HG02884 (cell line): Measurements from ENCODE around the gene PHF20.
"Not testable (repeated sequence)": the region's sequence is repeated elsewhere in the genome, so short reads cannot be mapped to it uniquely, and the experiment has no call there.

Experiments used
- ATAC-seq: cut with Tn5 transposase; IDR thresholded peaks from one replicate; pipeline ENCODE4 v1.9.1; 2021; ENCODE audit warnings: mild to moderate bottlenecking, moderate library complexity; ENCODE audit not compliant: unreplicated experiment

The PHF20 gene

DNA sequence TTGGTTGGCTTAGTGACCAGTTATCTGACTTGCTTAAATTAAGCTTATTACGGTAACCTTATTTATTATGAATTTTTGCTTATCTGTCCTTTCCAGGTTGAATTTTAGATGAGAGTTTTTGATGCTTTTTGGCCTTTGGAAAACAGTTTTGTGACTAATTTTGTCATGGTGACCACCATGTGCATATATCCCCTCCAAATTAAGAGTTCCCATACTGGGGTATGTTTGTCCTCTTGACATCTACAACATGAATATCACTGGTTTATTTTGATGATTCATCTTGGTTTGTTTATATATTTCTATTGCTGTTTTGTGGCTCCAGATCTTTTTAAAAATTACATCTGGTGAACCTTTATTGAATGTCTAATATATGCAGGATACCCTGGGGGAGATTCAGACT, 61.4 kb downstream of the PHF20 start:
- ATAC-seq = no peak

DNA sequence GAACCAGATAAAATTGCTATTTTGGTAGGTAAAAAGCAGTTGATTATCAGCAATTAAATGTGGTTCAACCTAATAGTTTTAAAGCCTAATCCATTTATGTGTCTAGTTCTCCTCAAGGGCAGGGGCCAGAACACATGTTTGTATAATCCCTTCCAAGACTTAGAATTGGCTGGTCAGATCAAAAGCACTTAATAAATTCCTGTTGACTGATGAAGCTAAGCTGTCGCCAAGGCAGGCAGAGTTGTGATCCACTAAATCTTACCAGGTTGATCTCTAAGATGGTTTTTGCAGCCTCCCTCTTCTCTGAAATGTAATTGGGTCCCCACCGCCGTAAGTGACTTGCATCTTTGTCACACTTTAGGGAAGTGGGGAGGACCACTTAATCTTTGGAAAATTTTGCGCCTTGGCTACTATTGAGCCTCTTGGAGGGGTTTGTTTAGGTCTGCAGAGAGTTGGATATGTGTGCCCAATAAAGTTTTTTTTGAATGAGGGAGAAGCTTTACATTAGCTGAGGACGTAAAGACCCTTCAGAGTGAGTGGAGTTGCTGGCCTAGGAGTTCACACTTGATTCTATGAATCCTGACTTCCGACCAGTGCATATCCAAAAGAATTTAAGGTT, 65.9 kb downstream of the PHF20 start:
- no peak for ATAC-seq

DNA sequence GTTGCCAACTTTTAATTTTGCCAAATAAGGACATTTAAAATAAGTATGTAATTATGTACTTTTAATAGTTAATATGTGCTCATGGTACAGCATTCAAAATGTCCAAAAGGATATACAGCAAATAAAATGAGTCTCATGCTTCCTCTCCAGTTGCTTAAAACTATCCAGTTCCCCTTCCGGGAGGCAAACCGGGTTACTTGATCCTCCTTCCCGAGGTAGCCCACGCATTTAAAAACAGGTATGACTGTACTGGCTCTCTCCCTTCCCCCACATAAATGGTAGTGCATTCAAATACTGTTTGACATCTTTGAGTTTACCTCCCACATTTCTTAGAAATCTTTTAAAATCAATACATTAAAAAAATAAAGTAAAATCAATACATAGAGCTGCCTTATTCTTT, 66.4 kb downstream of the PHF20 start:
- no peak for ATAC-seq

DNA sequence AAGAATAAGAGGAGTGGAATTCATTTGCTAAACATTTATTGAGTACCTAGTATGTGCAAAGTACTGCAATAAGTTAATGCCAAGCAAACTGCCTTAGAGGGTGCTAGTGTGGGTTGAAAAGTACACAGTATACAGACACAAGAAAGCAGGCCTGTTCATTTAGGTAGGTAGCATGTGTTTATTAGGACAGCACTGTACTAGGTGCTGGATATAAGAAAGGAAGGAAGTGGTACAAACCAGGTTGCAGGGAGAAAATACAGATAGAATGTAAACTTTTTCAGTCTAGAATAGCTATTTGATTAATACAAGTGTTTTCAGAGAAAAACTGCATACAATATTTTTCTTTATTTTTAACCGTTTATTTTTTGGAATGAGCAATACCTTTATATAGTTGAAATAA, 68.1 kb downstream of the PHF20 start:
- ATAC-seq = no peak

DNA sequence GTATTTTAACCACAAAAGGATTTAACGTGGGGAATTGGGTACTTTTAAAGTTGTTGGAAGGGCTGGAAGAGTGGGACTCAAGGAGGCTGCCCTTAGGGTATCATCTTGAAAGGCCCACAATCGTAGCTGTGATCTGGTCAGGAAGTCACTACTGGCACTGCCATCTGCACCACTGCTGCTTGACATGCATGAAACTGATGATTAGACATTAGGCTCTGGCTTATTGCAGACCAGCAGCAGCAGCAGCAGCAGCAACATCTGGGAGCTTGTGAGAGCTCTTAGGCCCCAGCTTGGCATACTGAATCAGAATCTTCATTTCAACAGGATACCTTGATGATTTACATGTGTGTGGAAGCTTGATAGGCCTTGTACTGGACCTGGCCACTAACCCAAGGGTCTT, 68.6 kb downstream of the PHF20 start:
- no peak for ATAC-seq

DNA sequence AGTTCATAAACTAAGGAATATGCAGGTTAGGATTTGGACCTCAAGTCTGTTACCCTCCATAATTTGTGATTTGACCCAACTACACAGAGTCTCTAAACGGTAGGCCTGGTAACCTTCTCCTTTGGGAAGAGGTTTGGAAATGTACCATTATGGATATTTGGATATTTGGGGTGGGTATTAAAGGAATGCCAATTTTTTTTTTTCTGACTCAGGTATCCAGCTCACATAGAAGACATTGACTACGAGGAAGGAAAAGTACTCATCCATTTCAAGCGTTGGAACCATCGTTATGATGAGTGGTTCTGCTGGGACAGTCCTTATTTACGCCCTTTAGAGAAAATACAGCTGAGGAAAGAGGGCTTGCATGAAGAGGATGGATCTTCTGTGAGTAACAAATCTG, 70.5 kb downstream of the PHF20 start:
- no peak for ATAC-seq

DNA sequence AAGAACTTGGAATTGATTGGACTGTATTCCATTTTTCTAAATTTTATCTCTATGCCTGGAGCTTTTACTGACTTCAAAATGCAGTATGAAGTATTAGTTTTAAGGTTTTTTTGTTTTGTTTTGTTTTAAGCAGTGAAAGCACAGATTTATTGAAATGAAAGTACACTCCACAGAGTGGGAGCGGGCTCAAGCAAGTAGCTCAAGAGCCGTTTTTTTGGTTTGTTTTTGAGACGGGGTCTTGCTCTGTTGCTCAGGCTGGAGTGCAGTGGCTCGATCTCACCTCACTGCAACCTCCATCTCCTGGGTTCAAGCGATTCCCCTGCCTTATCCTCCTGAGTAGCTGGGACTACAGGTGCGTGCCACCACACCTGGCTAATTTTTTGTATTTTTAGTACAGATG, 72.1 kb downstream of the PHF20 start:
- not testable (repeated sequence) for ATAC-seq

DNA sequence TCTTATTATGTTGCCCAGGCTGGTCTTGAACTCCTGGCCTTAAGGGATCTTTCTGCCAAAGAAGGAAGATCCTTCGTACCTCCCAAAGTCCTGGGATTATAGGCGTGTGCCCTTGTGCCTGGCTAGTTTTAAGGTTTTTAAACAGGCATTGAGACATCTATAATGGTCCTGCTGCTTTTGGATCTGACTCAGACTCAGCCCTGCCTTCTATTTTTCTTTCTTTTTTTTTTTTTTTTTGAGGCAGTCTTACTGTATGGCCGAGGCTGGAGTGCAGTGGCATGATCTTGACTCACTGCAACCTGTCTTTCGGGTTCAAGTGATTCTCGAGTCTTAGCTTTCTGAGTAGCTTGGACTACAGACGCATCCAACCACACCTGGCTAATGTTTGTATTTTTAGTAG, 73.7 kb downstream of the PHF20 start:
- ATAC-seq = no peak

DNA sequence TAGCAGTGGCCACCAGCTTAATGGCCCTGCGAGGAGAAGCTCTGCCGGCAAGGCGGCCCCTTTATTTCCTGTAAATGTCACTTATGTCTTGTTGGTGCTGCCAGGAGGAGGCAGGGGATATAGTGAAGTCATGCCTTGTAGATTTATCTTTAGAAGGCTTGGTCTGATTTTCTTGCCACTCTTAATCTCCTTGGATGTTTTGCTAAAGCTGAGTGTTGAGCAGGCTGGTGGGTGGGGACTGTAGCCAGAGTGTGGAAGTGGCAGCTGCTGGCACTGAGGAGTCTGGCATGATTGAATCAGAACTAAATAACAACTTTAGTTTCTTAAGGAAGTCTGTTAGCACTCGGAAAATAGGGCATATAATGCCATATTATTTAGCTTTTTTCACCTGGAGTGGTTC, 77.9 kb downstream of the PHF20 start:
- ATAC-seq = no peak

DNA sequence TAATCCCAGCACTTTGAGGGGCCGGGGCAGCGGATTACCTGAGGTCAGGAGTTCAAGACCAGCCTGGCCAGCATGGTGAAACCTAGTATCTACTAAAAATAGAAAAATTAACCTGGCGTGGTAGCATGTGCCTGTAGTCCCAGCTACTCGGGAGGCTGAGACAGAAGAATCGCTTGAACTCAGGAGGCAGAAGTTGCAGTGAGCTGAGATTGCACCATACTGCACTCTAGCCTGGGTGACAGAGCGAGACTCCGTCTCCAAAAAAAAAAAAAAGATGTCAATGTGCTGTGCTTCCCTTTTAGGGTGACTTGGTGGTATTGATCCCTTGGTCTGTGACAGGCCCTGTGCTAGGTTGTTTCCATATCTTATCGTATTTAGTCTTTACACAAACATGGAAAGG, 79.8 kb downstream of the PHF20 start:
- ATAC-seq = not testable (repeated sequence)

DNA sequence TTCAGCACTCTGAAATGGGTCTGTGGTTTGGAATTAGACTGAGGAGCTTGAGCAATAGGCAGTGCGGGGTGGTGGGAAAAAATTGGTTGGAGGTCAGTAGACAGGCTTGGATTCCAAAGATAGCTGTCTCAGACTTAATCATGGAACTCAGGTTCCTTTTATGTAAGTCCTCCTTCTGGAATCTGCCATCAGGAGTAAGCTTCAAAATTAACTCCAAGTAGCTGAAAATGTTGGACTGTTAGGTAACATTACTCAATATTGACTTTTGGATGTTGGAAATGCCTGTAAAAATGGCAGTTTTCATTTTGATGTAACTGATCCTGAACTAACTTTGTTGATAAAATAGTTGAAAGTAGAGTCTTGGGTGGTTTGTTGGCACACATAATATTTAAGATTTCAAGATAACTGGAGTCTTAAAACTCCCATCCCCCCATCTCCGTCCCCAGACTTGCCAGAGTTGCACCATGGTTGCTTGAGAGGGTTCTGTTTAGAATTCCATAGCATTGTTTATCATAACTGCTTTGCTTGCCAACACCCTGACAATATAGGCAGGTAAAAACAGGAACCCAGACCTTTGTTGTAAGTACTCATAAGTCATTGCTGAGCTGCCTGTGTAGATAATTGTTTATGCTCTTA, 83.0 kb downstream of the PHF20 start:
- ATAC-seq = no peak

DNA sequence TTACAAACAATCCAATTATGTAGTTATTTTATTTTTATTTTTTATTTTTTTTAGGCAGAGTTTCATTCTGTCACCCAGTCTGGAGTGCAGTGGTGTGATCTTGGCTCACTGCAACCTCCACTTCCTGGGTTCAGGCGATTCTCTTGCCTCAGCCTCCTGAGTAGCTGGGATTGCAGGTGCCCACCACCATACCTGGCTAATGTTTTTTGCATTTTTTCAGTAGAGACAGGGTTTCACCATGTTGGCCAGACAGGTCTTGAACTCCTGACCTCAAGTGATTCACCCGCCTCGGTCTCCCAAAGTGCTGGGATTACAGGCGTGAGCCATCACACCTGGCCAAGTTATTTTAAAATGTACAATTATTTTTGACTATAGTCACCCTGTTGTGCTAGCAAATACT, 83.8 kb downstream of the PHF20 start:
- ATAC-seq = not testable (repeated sequence)

DNA sequence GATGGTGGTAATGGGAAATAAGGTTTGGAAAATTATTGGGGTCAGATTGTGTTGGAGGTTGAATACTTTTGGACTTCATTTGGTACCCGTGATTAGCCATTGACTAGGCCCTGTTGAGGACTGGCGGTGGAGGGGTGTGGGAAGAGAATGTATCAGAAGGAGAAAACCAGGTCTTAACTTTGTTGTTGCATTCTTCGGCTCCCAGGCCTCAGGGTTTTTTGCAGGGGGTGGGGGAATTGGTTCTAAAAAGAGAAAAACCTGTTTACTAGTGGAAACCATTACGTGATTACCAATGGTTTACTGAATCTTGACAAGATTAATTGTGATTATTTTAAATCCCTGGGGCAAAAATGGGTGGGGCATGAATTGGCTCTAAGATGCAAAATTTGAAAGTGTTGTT, 85.1 kb downstream of the PHF20 start:
- ATAC-seq = no peak

DNA sequence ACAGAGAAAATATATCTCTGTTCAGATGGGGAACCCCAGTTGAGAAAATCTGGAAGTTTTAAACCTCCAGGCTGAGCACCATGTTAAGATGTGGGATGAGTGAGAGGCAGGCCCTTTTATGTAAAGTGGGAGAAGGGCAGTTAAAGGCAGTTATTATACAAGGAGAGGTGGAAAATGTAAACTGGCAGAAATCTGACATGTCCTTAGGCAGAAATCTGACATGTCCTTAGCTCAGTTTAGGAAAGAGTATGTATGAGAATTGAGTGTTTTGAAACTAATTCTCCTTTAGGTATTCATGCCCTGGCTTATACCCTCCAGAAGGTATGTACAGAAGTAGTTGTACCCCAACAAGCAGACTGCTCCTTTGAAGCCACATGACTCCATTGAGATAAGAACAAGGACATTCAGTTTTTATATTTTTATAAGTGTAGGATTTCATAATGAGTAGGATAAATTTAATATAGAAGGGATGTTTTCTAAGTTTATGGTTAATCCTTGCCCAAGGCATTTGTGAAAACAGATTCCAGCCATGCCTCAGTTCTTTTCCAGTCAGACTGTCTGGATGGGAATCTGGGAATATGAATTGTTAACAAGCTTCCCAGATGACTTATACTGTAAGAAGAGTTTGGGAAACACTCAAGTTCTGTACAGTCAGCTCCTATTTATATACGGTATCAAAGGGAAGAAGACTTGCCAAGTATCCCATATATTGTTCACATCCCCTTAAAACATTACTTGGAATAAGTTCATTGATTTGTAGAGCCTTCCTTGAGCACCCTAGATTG, 94.8 kb downstream of the PHF20 start:
- no peak for ATAC-seq

DNA sequence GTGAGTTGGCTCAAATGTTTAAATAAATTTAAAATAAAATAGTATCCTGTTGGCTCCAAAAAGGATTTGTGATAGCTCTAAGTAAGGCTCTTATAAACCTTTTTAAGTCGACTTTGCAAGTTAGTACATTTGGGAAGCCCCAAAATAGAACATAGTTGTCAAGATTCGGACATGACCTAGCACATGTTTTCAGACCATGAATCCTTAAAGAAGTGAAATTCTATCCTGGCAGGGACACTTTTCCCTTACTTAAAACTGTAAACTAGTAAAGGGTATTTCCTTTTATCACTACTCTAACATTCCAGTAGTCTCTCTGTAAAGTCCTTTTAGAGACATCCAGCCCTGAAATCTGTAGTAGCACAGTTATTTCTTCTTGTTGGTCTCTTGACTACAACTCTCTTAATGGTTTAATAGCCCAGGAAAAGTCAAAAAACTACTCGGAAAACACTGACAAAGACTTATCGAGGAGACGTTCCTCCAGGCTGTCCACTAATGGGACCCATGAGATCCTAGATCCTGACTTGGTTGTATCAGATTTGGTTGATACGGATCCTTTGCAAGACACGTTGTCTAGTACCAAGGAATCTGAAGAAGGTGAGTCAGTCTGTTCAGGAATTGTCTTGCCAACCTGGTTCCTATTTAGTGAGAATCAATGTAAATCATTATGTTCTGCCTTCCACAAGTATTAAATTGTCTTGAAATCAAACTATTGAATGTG, 98.9 kb downstream of the PHF20 start:
- ATAC-seq = no peak

DNA sequence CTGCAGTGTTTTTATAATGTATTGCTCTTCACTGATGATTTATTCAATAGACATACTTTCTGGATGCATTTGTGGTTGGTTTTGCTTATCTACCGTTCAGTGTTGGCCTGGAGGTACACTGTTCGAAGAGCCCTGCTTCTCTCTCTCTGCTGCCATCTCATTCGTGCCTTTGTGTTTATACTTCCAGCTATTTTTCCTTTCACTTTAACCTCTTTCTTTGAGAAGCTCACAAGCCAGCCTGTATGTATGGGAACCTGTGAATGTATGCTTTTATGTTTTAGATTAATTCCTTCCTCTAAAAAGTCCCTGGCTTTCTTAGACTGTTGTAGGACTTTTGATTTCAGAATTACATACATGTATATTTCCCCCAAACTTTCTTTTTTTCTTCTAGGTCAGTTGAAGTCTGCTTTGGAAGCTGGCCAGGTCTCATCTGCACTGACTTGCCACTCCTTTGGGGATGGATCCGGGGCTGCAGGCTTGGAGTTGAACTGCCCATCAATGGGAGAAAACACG, 99.5 kb downstream of the PHF20 start:
- no peak for ATAC-seq

DNA sequence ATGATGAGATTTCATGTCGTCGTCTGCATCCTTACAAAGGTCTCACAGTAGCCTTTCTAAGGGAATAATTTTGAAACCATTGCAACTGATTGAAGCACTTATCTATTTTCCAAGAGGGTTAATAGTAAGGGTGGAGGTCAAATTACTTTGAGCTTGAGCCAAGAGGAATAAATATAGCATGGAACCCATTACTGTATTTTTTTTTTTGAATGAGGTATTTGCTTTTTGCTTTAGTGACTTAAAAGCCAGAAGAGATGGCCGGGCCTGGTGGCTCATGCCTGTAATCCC, 104.2 kb downstream of the PHF20 start:
- no peak for ATAC-seq

DNA sequence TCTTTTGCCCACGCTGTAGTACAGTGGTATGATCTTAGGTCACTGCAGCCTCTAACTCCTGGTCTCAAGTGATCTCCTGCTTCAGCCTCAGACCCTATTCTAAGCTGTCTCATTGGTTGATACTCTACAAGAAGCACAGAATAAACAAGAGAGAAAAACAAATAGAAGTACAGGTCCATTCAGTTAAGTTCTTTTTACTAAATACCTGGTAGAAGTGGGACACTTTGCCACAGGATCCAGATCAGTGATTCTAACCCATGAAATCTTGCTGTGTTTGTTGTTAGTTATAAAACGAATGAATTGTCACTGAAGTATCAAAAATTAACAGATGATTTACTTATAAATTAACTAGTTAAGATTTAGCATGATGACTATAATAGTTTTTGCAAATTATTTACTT, 105.8 kb downstream of the PHF20 start:
- no peak for ATAC-seq

DNA sequence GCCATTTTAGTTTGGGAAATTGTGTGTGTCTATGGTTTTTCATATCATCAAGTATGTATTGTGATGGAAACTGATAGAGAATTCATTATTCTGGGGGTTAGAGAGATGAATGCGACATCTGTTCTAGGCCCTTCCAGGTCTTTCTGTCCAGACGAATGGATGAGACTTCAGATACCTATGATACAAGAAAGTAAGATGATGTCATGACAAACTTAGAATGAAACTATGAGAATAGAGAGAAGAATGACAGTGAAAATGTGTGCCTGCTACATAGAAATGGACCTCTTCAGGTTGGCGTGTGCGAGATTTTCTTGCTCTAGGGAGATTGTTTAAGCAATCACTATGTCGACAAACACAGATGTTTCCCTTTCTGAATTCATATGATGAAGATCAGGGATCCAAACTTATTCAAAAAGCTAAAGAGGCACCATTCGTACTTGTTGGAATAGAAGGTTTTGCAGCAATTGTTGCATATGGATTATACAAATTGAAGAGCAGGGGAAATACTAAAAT, 106.4 kb downstream of the PHF20 start:
- no peak for ATAC-seq

DNA sequence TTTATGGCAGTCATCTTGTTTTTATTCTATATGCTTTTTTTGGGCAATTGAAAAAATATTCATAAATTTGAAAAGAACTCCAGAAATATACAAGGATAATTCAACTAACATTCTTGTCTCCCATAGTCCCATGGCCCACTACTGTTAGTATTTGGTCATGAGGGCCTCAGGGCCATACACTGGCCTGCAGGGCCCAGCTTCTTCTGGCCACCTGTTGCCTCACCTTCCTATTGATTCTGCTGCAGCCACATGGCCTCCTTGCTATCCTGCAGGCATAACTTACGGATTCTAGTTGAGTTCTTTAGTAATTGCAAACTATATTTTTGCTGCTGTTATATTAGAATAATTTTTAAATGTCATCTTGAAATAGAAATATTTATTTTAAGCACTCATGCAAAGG, 109.9 kb downstream of the PHF20 start:
- no peak for ATAC-seq

DNA sequence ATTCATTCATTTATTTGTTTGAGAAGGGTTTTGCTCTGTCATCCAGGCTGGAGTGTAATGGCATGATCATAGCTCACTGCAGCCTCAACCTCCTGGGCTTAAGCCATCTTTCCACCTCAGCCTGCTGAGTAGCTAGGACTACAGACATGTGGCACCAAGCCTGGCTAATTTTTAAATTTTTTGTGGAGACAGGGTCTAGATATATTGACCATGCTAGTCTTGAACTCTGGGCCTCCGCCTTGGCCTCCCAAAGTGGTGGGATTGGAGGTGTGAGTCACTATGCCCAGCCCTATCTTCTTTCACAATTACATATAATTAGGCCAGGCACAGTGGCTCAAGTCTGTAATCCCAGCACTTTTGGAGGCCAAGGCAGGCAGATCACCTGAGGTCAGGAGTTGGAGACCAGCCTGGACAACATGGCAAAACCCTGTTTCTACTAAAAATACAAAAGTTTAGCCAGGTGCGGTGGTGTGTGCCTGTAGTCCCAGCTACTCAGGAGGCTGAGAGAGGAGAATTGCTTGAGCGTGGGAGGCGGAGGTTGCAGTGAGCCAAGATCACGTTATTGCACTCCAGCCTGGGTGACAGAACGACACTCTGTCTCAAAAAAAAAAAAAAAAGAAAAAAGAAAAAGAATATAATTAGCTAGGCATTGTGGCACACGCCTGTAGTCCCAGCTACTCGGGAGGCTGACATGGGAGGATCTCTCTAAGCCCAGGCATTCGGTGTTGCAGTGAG, 110.8 kb downstream of the PHF20 start:
- ATAC-seq = not testable (repeated sequence)
